Nephron progenitor cell (in vitro differentiated cells): ENCODE measurements around the gene CHSY1.

Experiments used
- DNase-seq: peaks from one replicate; pipeline ENCODE4 v3.0.0; 2021
- H3K27ac Mint-ChIP-seq: 2 replicates; pipeline ENCODE4 v1.8.0; 2021; ENCODE audit warnings: mild to moderate bottlenecking, moderate library complexity, mixed read lengths
- H3K27me3 Mint-ChIP-seq: 2 replicates; pipeline ENCODE4 v1.8.0; 2021; ENCODE audit warnings: mild to moderate bottlenecking, low read depth, mixed read lengths; ENCODE audit not compliant: poor library complexity
- H3K36me3 Mint-ChIP-seq: 2 replicates; pipeline ENCODE4 v1.8.0; 2021; ENCODE audit warnings: low read depth, mixed read lengths
- H3K4me1 Mint-ChIP-seq: 2 replicates; pipeline ENCODE4 v1.8.0; 2021; ENCODE audit warnings: mixed read lengths
- H3K4me3 Mint-ChIP-seq: 2 replicates; pipeline ENCODE4 v1.8.0; 2021; ENCODE audit warnings: mild to moderate bottlenecking, moderate library complexity, mixed read lengths
- H3K9me3 Mint-ChIP-seq: 2 replicates; pipeline ENCODE4 v1.8.0; 2021; ENCODE audit warnings: mild to moderate bottlenecking, moderate library complexity, mixed read lengths
- CTCF ChIP-seq: fragments of 200-600 bp; sonication (generic); IDR thresholded peaks from 2 replicates; pipeline ENCODE4 v1.5.0; 2021; ENCODE audit warnings: antibody characterized with exemption

The CHSY1 gene

DNA sequence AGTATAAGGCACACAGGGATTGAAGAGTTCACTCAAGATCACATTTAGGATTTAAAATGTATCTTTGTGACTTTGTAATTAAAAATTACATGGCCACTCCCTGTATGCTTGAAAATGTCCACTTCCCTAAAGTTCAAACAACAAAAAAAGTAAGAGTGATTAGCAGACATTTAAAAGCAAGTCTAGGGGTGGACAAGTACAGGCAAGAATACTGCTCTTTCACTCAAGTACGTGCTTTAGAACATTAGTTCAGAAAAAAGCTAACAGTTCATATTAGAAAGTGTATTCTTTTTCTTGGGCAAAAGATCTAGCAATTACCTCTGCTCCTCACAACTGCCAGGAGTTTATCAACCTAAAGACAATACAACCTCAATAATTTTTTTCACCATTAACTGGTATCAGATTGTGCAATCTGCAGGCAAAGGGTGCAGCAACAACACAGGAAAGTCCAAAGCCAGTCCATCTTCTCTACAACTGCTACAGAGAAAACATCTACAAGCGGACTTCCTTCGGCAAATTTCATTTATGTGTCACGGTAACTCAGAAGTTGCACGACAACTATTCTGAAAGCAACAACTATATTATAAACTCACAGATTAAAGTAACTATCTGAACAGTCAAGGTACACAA is 18.1 kb downstream of the CHSY1 start:
- TF ChIP-seq CTCF = no peak

GRCh38 chr15:101232677-101233076 is 19.2 kb downstream of the CHSY1 start:
- no peak for TF ChIP-seq CTCF
- no peak overlapping the region for H3K27ac Mint-ChIP-seq

More for the DNA sequence above, 18.1 kb downstream of the CHSY1 start:
- peaks cover 9% of the 10 kb centered on the region for H3K4me1 Mint-ChIP-seq
- H3K27ac Mint-ChIP-seq = peak overlapping the region; percentile 49
- H3K9me3 Mint-ChIP-seq = peaks cover 20% of the 10 kb centered on the region
- no peak overlapping the region for H3K4me3 Mint-ChIP-seq
- peaks cover 95% of the 10 kb centered on the region for H3K36me3 Mint-ChIP-seq
- peaks cover 2% of the 10 kb centered on the region for H3K27me3 Mint-ChIP-seq
- no peak for DNase-seq

DNA sequence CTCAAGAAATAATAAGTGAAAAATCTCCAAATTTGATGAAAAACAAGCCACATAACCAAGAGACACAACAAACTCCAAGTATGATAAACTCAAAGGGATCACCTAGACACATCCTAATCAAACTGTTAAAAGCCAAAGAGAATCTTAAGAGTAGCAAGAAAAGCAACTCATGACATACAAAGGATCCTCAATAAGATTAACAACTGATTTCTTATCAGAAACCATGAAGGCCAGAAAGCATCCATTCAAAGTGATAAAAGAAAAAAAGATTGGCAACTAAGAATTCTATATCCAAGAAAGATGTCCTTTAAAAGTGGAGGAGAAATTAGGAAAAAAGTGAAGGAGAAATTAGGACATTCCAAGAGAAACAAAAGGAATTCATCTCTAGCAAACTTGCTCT is 23.5 kb downstream of the CHSY1 start:
- H3K4me1 Mint-ChIP-seq = peaks cover 17% of the 10 kb centered on the region
- no peak overlapping the region for H3K27ac Mint-ChIP-seq
- H3K27me3 Mint-ChIP-seq = no peaks in the 10 kb centered on the region
- H3K36me3 Mint-ChIP-seq = peaks cover 94% of the 10 kb centered on the region
- no peak for DNase-seq
- TF ChIP-seq CTCF = no peak
- H3K4me3 Mint-ChIP-seq = no peak overlapping the region
- peaks cover 29% of the 10 kb centered on the region for H3K9me3 Mint-ChIP-seq

More at GRCh38 chr15:101232677-101233076, 19.2 kb downstream of the CHSY1 start:
- peaks cover 2% of the 10 kb centered on the region for H3K27me3 Mint-ChIP-seq
- no peak for DNase-seq
- peaks cover 95% of the 10 kb centered on the region for H3K36me3 Mint-ChIP-seq
- peaks cover 23% of the 10 kb centered on the region for H3K9me3 Mint-ChIP-seq
- peaks cover 9% of the 10 kb centered on the region for H3K4me1 Mint-ChIP-seq
- no peak overlapping the region for H3K4me3 Mint-ChIP-seq

GRCh38 chr15:101225658-101226057 is 26.2 kb downstream of the CHSY1 start:
- Mint-ChIP-seq H3K27me3 (no peaks in the 10 kb centered on the region), H3K27ac (no peak overlapping the region), H3K4me1 (peaks cover 32% of the 10 kb centered on the region), H3K9me3 (peaks cover 29% of the 10 kb centered on the region), H3K4me3 (no peak overlapping the region), H3K36me3 (peaks cover 70% of the 10 kb centered on the region)
- TF ChIP-seq CTCF = no peak
- DNase-seq = no peak

DNA sequence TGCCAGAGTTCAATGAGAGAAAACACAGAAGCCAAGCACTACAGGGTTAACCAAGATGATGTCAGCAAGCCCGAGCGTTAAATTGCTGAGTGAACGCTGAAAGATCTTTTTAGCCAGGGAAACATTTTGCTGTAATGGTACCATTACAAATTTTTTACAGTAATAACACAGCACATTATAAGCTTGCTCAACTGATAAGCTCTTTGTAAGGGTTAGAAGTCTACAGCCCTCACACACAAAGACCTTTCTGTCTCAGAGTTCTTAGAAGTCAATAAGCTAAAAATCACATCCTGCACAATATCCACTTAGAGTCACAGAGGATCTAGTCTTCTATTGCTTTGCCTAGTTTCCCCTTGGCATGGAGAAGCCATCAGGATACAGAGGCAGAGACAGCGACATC is 29.9 kb downstream of the CHSY1 start:
- no peak for TF ChIP-seq CTCF
- H3K27ac Mint-ChIP-seq = peak overlapping the region; percentile 30
- no peaks in the 10 kb centered on the region for H3K9me3 Mint-ChIP-seq
- DNase-seq = no peak
- H3K27me3 Mint-ChIP-seq = no peaks in the 10 kb centered on the region
- H3K4me1 Mint-ChIP-seq = peaks cover 46% of the 10 kb centered on the region
- no peak overlapping the region for H3K4me3 Mint-ChIP-seq
- H3K36me3 Mint-ChIP-seq = peaks cover 50% of the 10 kb centered on the region

GRCh38 chr15:101220060-101220459 is 31.8 kb downstream of the CHSY1 start:
- H3K4me1 Mint-ChIP-seq = peaks cover 41% of the 10 kb centered on the region
- no peak for TF ChIP-seq CTCF
- no peaks in the 10 kb centered on the region for H3K27me3 Mint-ChIP-seq
- peaks cover 46% of the 10 kb centered on the region for H3K36me3 Mint-ChIP-seq
- H3K4me3 Mint-ChIP-seq = no peak overlapping the region
- H3K9me3 Mint-ChIP-seq = no peaks in the 10 kb centered on the region
- H3K27ac Mint-ChIP-seq = peak overlapping the region; percentile 9
- DNase-seq = no peak
